Lower leg skin (tissue), 4 donors: ENCODE measurements around the gene FILIP1L. TPM values are rescaled to one million over a fixed set of nuclear protein-coding genes. Genes with fewer than 3 reads are reported as not detected.

Experiments
- DNase-seq, 2 donors: peaks; one replicate each; pipeline ENCODE4 v3.0.0-alpha.2; 2019; ENCODE audit warnings: low spot score in 2 of 2
- H3K4me3 ChIP-seq: fragments of 200-600 bp; sonication (generic); 2 replicates; pipeline ENCODE4 v1.5.1; 2017; ENCODE audit warnings: mild to moderate bottlenecking, low read depth; ENCODE audit not compliant: poor library complexity, severe bottlenecking
- POLR2A ChIP-seq, 2 donors: fragments of 450-650 bp; IDR thresholded peaks; one replicate each; pipeline ENCODE4 v1.6.1; 2016 to 2017; ENCODE audit warnings: antibody characterized with exemption in 2 of 2, mild to moderate bottlenecking in 1 of 2, moderate library complexity in 1 of 2
- WGBS, 2 donors: methylation state at CpG; one replicate each; pipeline ENCODE4 v1.1.5; 2018; 5-methylcytosine and 5-hydroxymethylcytosine counted together
- intact Hi-C: fragments of 100-400 bp; cut with DNase I; formaldehyde crosslinking; loops from one replicate; pipeline ENCODE4 v1.15.0; 2023; ENCODE audit warnings: low total_unique reads
- total RNA-seq, 4 donors: library from RNA; depleted of rRNA; stranded (reverse); fragments of >200 nt; gene quantifications; one replicate each; pipeline ENCODE4 v1.1.0, GENCODE V29; 2016
- TF ChIP-seq, protein P1 (sequence below), 3 donors: fragments of 450-650 bp; IDR thresholded peaks; one replicate each; pipeline ENCODE4 v1.5.1; 2016; ENCODE audit warnings: antibody characterized with exemption in 3 of 3, mild to moderate bottlenecking in 3 of 3, moderate library complexity in 2 of 3

FILIP1L gene
- total RNA-seq, 4 donors from 2014 or later = 17.5 to 33.9 (median 22.1) TPM

DNA sequence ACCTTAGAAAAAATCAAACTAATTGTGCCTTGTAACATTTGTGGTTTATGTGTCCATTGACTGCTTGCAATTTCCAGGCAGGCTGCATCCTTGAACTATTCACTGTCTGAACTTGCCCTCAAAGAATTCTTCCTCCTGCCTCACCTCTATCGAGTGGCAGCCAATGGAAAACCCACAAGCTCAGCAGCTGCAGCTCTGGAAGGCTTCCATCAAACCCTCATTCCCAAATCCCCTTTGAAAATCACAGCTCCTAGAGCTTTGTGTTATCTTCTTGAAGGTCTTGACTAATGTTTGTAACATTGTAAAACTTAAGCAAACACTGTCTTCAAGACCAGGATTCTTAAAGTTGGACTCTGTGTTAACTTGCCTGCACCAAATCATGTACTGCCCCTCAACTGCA lies 81.1 kb downstream of the FILIP1L start:
- intact Hi-C loops = no loop called here
- TF ChIP-seq POLR2A (IDR thresholded peaks at IDR 0.05) = no peak
- TF ChIP-seq, protein P1, sequence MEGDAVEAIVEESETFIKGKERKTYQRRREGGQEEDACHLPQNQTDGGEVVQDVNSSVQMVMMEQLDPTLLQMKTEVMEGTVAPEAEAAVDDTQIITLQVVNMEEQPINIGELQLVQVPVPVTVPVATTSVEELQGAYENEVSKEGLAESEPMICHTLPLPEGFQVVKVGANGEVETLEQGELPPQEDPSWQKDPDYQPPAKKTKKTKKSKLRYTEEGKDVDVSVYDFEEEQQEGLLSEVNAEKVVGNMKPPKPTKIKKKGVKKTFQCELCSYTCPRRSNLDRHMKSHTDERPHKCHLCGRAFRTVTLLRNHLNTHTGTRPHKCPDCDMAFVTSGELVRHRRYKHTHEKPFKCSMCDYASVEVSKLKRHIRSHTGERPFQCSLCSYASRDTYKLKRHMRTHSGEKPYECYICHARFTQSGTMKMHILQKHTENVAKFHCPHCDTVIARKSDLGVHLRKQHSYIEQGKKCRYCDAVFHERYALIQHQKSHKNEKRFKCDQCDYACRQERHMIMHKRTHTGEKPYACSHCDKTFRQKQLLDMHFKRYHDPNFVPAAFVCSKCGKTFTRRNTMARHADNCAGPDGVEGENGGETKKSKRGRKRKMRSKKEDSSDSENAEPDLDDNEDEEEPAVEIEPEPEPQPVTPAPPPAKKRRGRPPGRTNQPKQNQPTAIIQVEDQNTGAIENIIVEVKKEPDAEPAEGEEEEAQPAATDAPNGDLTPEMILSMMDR (IDR thresholded peaks at IDR 0.05) = no peak
- H3K4me3 ChIP-seq = no peak overlapping the region
- 38 to 52% methylated on average over 1 of the region's 1 CpG for WGBS, 2 donors
- no peak for DNase-seq

DNA sequence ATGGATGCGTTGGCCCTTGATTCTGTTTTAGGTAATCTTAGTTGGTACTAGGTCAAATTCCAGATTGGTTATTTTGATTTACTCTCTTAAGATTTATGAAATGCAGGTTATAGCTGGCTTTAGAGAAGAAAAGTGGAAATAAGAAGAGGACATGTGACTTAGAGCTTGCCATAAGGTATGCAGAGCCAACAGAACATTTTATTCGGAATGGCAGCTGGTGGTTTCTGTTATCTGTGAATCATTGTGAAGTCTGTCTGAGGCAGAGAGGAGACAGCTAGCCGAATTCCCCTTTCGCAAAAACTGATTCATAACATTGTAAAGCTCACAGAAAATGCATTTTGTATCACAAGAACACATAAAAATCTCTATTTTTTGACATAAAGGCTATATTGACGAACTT lies 82.1 kb downstream of the FILIP1L start:
- intact Hi-C loops = no loop called here
- no peak for DNase-seq
- 54 to 64% methylated on average over 5 of the region's 5 CpGs for WGBS, 2 donors
- TF ChIP-seq, protein P1 (IDR thresholded peaks at IDR 0.05) = no peak
- TF ChIP-seq POLR2A (IDR thresholded peaks at IDR 0.05) = no peak
- H3K4me3 ChIP-seq = no peak overlapping the region

DNA sequence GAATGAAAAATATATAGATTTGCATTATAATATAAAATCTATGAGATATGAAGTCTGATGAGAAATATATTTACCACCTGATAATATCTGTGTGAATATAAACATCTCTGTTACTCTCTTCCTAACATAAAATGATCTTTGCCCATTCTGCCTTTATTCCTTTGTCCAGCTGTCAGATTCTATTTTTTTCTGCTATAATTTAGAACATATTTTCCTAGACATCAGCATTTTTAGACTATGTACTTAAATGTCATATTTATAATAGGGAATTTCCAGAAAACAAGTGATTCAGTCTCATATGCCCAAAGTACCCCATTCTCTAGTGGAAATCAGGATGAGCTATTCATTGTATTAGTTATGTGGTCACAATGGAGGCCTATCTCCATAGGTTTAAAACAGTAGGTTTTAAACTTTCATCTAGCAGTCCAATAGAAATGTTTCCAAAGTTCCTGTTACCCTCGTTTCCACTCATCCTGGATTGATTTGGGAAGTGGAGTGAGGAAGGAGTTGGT lies 83.3 kb downstream of the FILIP1L start:
- no peak overlapping the region for H3K4me3 ChIP-seq
- DNase-seq = no peak
- intact Hi-C loops = no loop called here
- 81 to 90% methylated on average over 1 of the region's 1 CpG for WGBS, 2 donors
- no peak for TF ChIP-seq POLR2A (IDR thresholded peaks at IDR 0.05)
- TF ChIP-seq, protein P1 (IDR thresholded peaks at IDR 0.05) = no peak

DNA sequence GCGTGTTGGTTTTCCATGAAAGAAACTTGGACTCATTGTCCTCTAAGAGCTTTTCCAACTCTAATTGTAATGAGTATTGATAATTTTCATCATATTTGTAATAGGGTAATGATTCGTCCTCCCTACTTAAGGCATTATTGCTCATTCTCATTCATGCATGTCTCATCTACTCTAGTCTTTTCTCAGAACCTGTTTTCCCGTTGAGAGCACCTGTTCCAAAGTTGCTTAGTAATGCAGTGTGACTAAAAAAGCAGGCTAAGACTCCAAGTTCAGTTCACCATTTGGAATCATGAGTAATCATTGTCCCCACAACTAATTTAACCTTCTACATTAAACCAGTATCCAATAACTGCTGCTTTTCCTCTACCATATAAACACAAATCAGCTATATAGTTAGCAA lies 84.0 kb downstream of the FILIP1L start:
- 58 to 70% methylated on average over 3 of the region's 3 CpGs for WGBS, 2 donors
- H3K4me3 ChIP-seq = no peak overlapping the region
- DNase-seq = no peak
- intact Hi-C loops = no loop called here
- TF ChIP-seq POLR2A (IDR thresholded peaks at IDR 0.05) = no peak
- TF ChIP-seq, protein P1 (IDR thresholded peaks at IDR 0.05) = no peak

DNA sequence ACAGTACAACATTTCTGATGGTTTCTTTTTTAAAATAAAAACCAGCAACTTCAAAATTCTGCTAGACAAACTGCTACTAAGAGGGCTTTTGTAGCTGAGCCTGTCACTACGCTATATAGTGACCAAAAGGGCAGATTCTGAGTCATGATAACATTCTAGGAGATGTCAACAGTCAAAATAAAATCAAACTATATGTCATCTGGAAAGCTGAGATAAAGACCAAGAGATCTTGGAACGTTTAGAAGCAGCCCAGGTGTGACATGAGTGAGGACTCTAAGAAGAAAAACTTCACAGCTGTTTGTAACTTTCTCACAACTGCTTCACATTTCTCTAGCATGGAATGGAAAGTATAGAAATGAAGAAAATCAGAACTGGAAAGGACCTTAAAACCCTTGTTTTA lies 84.6 kb downstream of the FILIP1L start:
- no peak for TF ChIP-seq POLR2A (IDR thresholded peaks at IDR 0.05)
- TF ChIP-seq, protein P1 (IDR thresholded peaks at IDR 0.05) = no peak
- intact Hi-C loops = no loop called here
- H3K4me3 ChIP-seq = no peak overlapping the region
- WGBS, 2 donors = 69 to 71% methylated on average over 2 of the region's 2 CpGs
- DNase-seq = no peak

DNA sequence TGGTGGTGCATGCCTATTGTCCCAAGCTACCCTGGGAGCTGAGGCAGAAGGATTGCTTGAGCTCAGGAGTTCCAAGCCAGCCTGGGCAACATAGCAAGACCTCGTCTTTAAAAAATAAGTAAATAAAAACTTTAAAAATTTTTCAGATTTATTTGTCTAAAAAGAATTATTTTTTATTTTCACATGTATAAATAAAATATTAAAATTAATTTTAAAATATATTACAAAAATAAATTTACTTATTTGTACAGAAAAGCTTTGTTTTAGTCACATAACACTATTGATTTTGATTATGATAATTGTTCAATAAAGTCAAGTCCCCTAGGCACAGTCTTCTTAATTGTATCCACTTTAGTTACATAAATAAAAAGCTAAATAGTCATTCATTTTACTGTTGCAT lies 85.2 kb downstream of the FILIP1L start:
- H3K4me3 ChIP-seq = no peak overlapping the region
- WGBS, 2 donors = 98% methylated on average over 1 of the region's 1 CpG
- DNase-seq = no peak
- intact Hi-C loops = no loop called here
- TF ChIP-seq, protein P1 (IDR thresholded peaks at IDR 0.05) = no peak
- no peak for TF ChIP-seq POLR2A (IDR thresholded peaks at IDR 0.05)
